Upper lobe of left lung (tissue), 6 donors: ENCODE data around the gene HOXC11. TPM values are rescaled to one million over a fixed set of nuclear protein-coding genes. Genes with fewer than 3 reads are reported as not detected.

Experiments
- ATAC-seq, 2 donors: fragments of 200-7000 bp; cut with Tn5 transposase; one replicate each; pipeline ENCODE4 v1.9.1; 2022; ENCODE audit warnings: mild to moderate bottlenecking in 2 of 2, moderate library complexity in 2 of 2; ENCODE audit not compliant: low FRiP score in 2 of 2
- DNase-seq, 2 donors: peaks; one replicate each; pipeline ENCODE4 v3.0.0-alpha.2; 2019 to 2020
- H3K27ac ChIP-seq, 4 donors: fragments of 200-600 bp; sonication (generic); one replicate each; pipeline ENCODE4 v1.5.1; 2016 to 2019
- H3K27me3 ChIP-seq, 4 donors: fragments of 200-600 bp; sonication (generic); one replicate each; pipeline ENCODE4 v1.5.1; 2017 to 2019
- H3K36me3 ChIP-seq, 4 donors: fragments of 200-600 bp; sonication (generic); one replicate each; pipeline ENCODE4 v1.5.1; 2016 to 2019
- H3K4me1 ChIP-seq, 4 donors: fragments of 200-600 bp; sonication (generic); one replicate each; pipeline ENCODE4 v1.5.1; 2018 to 2019
- H3K4me3 ChIP-seq, 4 donors: fragments of 200-600 bp; sonication (generic); one replicate each; pipeline ENCODE4 v1.5.1; 2017 to 2019; ENCODE audit warnings: mild to moderate bottlenecking in 2 of 4, moderate library complexity in 1 of 4
- H3K9me3 ChIP-seq, 4 donors: fragments of 200-600 bp; sonication (generic); one replicate each; pipeline ENCODE4 v1.5.1; 2018 to 2019
- EP300 ChIP-seq, 4 donors: sonication (generic); formaldehyde crosslinking; IDR thresholded peaks; one replicate each; pipeline ENCODE4 v1.5.1; 2017; ENCODE audit warnings: antibody characterized with exemption in 4 of 4, control low read depth in 2 of 4
- POLR2A ChIP-seq, 4 donors: fragments of 450-650 bp; IDR thresholded peaks; one replicate each; pipeline ENCODE4 v1.5.1; 2016 to 2017; ENCODE audit warnings: antibody characterized with exemption in 4 of 4, mild to moderate bottlenecking in 2 of 4
- POLR2AphosphoS5 ChIP-seq, 2 donors: sonication (generic); formaldehyde crosslinking; IDR thresholded peaks; one replicate each; pipeline ENCODE4 v1.5.1; 2017; ENCODE audit warnings: antibody characterized with exemption in 2 of 2
- WGBS, 2 donors: methylation state at CpG; one replicate each; pipeline ENCODE4 v1.1.5; 2017 to 2018; 5-methylcytosine and 5-hydroxymethylcytosine counted together
- total RNA-seq, 6 donors: library from RNA; depleted of rRNA in 4 of 6; stranded (reverse); fragments of >200 nt in 4 of 6; gene quantifications; one replicate each; pipeline versions ENCODE4 v1.1.0 to v1.2.1, GENCODE V29; 2016 to 2021
- TF ChIP-seq, protein P1 (sequence below), 6 experiments: fragments of 450-650 bp in 4 of 6; fragments of 200-600 bp in 2 of 6; sonication (generic) in 2 of 6; IDR thresholded peaks; one replicate each; pipeline ENCODE4 v1.5.1; 2016 to 2019; ENCODE audit warnings: antibody characterized with exemption in 6 of 6
- donor health status: DM: no; HTN: no; CAD: no; lungs with moderate emphysema.
- donor health status: DM: no; HTN: yes; CAD: no; lungs with severe emphysema.

HOXC11 gene
- total RNA-seq, 6 donors from 2014 or later, result not detected

DNA sequence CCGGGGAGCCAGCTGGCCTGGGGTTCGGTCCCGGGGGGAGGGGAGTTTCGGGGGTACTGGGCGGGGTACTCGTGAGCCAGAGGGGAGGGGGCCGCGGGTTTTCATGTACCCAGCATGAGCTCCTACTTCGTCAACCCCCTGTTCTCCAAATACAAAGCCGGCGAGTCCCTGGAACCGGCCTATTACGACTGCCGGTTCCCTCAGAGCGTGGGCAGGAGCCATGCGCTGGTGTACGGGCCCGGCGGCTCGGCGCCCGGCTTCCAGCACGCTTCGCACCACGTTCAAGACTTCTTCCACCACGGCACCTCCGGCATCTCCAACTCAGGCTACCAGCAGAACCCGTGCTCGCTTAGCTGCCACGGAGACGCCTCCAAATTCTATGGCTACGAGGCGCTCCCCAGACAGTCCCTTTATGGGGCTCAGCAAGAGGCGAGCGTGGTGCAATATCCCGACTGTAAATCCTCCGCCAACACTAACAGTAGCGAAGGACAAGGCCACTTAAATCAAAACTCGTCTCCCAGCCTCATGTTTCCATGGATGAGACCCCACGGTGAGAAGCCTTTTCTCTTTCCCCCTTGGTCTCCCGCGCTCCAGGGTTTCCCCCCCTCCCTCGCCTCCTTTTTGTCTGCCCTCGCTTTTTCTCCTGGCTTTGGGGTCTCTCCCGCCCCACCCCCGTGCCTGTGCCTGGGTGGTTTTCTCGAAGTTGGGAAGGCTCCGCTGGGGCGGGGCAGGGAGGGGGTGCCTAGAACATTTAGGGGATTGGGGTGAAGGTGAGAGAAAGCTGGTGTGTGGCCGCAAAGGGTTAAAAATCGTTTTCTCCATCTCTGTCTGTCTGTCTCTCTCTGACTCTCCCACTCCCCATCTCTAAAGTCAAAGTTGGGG, 36.5 kb downstream of the HOXC11 start:
- no peaks in the 10 kb centered on the region for H3K9me3 ChIP-seq
- TF ChIP-seq, protein P1, sequence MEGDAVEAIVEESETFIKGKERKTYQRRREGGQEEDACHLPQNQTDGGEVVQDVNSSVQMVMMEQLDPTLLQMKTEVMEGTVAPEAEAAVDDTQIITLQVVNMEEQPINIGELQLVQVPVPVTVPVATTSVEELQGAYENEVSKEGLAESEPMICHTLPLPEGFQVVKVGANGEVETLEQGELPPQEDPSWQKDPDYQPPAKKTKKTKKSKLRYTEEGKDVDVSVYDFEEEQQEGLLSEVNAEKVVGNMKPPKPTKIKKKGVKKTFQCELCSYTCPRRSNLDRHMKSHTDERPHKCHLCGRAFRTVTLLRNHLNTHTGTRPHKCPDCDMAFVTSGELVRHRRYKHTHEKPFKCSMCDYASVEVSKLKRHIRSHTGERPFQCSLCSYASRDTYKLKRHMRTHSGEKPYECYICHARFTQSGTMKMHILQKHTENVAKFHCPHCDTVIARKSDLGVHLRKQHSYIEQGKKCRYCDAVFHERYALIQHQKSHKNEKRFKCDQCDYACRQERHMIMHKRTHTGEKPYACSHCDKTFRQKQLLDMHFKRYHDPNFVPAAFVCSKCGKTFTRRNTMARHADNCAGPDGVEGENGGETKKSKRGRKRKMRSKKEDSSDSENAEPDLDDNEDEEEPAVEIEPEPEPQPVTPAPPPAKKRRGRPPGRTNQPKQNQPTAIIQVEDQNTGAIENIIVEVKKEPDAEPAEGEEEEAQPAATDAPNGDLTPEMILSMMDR (IDR thresholded peaks at IDR 0.05), result no peak
- TF ChIP-seq POLR2A (IDR thresholded peaks at IDR 0.05) (no peak), POLR2AphosphoS5 (IDR thresholded peaks at IDR 0.05) (no peak), EP300 (IDR thresholded peaks at IDR 0.05) (no peak)
- peaks cover 3 to 88% (median 44%) of the 10 kb centered on the region in 4 donors for H3K27me3 ChIP-seq
- DNase-seq (peak in 1 of 2 donors; percentile 86), ATAC-seq (peak in 1 of 2 donors; percentile 27)
- WGBS, 2 donors, result 3 to 4% methylated on average over 19 to 39 of the region's 51 CpGs
- no peak overlapping the region for H3K27ac ChIP-seq
- no peaks in the 10 kb centered on the region for H3K36me3 ChIP-seq
- H3K4me3 ChIP-seq, result peak overlapping the region in 2 of 4 donors; percentile 5 to 15
- peaks cover 14 to 31% (median 20%) of the 10 kb centered on the region in 4 donors for H3K4me1 ChIP-seq

DNA sequence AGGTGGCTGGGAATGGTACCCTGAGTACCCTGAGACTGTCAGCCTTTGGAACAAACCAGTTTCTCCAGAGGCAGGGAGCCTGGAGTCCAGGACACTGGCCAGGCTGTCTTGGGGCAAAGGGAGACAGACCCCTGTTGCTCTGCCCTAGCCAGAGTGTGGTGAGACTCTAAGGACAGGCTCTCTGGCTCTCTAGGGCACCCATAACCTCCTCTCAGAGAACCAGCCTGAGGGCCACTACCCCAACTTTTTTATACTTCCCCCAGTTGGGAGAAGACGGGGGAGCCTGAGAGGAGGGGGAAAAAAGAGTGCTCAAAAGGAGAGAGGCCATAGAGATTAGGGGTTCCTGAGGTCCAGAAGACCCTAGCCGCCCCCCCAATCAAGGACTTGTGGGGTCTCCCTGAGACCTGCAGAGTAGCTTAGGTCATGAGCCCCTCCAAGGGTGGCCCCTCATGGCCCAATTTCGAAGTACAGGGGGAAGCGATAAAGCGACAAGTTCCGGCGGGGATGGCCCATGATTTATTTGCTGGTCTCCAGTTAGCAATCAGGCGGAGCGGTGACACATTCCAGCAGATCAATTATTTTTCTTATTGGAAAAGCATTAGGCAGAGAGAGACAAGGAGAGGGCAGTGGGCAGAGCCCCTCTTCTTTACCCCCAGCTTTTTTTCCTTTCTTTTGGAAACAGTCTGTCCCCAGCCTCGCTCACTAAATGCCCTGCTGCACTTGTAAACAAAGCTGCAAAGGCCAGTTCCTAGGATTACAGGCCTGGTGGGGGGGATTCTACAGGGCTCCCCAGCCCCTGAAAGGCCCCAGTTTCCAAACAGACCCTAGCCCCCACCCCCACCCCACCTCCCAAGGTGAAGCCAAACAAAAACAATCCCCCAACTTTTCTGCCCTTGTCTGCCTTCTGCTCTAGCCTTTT, 37.4 kb downstream of the HOXC11 start:
- H3K9me3 ChIP-seq, result no peaks in the 10 kb centered on the region
- H3K27me3 ChIP-seq, result peaks cover 3 to 88% (median 43%) of the 10 kb centered on the region in 4 donors
- TF ChIP-seq, protein P1 (IDR thresholded peaks at IDR 0.05), result no peak
- no peak for TF ChIP-seq POLR2A (IDR thresholded peaks at IDR 0.05)
- TF ChIP-seq EP300 (IDR thresholded peaks at IDR 0.05), result no peak
- TF ChIP-seq POLR2AphosphoS5 (IDR thresholded peaks at IDR 0.05), result no peak
- 19 to 23% methylated on average over 10 of the region's 10 CpGs for WGBS, 2 donors
- ATAC-seq (no peak), DNase-seq (no peak)
- no peak overlapping the region for H3K4me3 ChIP-seq
- no peak overlapping the region for H3K27ac ChIP-seq
- no peaks in the 10 kb centered on the region for H3K36me3 ChIP-seq
- peaks cover 16 to 35% (median 23%) of the 10 kb centered on the region in 4 donors for H3K4me1 ChIP-seq

DNA sequence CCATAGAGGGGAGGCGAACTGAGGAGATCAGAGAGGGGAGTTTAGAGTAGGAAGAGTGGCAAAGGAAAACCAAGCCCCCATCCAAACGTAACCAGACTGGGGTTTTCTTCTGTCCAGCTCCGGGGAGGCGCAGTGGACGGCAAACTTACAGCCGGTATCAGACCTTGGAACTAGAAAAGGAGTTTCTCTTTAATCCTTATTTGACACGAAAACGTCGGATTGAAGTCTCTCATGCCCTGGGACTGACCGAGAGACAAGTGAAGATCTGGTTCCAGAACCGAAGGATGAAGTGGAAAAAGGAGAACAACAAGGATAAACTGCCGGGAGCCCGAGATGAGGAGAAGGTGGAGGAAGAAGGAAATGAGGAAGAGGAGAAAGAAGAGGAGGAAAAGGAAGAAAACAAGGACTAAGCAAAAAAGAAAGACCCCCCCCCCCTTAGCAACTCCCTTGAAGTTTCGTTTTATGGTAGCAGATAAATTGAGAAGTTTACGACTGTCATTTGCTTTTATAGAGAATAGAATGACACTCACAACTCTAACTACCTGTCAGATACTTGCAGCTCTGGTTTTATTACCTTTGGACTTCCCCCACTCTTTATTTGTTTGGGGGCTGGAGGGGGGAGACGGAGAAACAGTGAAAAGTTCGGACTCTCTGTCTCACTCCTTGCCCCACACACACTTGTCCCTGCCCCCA, 38.2 kb downstream of the HOXC11 start:
- H3K4me3 ChIP-seq, result no peak overlapping the region
- ATAC-seq (no peak), DNase-seq (no peak)
- H3K9me3 ChIP-seq, result no peaks in the 10 kb centered on the region
- peaks cover 5 to 89% (median 42%) of the 10 kb centered on the region in 4 donors for H3K27me3 ChIP-seq
- TF ChIP-seq EP300 (IDR thresholded peaks at IDR 0.05) (no peak), POLR2A (IDR thresholded peaks at IDR 0.05) (no peak), POLR2AphosphoS5 (IDR thresholded peaks at IDR 0.05) (no peak)
- TF ChIP-seq, protein P1 (IDR thresholded peaks at IDR 0.05), result no peak
- no peak overlapping the region for H3K27ac ChIP-seq
- H3K4me1 ChIP-seq, result peaks cover 14 to 28% (median 20%) of the 10 kb centered on the region in 4 donors
- no peaks in the 10 kb centered on the region for H3K36me3 ChIP-seq
- WGBS, 2 donors, result 9 to 10% methylated on average over 17 of the region's 17 CpGs

DNA sequence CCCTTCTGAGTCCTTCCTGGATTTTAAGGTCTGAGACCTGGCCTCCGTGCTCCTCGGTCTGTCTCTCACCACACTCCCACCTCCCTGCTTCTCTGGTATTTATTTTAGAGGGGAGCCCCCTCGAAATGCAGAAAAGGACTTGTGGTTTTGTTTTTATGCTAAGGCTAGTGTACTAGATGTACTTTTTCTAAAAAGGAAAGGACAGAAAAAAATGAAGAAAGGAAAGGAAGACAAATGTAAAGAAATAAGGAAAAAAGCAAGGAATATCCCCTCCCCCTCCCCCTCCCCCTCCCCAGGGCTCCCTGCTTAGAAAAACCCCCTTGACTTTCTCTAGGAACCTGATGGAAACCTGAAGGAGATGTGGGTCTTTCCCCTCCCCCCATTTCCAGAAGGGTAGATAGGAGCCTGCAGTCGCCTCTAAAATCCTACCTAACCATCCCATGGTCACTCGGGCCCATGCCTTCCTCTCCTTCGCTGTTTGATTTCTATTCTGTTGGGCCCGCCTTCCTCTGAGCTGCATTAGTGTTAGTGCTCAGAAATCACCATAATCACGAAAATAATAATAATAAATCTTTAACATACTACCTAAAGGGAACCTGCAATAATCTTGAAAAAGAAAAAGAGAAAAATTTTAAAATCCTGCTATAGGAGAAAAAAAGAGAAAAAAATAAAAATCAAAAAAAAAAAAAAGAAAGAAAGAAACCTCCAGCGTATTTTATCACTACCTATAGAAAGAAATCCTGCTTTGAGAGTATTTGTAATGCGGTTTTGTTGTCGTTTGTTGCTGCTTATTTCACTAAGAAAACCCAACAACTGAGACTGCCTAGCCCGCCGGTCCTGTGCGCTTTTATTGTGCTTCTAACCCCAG, 39.0 kb downstream of the HOXC11 start:
- peaks cover 5 to 89% (median 46%) of the 10 kb centered on the region in 4 donors for H3K27me3 ChIP-seq

More for the DNA sequence above, 39.0 kb downstream of the HOXC11 start:
- no peak for DNase-seq
- Histone ChIP-seq H3K9me3 (no peaks in the 10 kb centered on the region), H3K27ac (no peak overlapping the region), H3K4me1 (peaks cover 8 to 21% (median 16%) of the 10 kb centered on the region in 4 donors), H3K4me3 (no peak overlapping the region), H3K36me3 (no peaks in the 10 kb centered on the region)
- ATAC-seq, result no peak
- no peak for TF ChIP-seq EP300 (IDR thresholded peaks at IDR 0.05)
- no peak for TF ChIP-seq POLR2A (IDR thresholded peaks at IDR 0.05)
- TF ChIP-seq, protein P1 (IDR thresholded peaks at IDR 0.05), result no peak
- TF ChIP-seq POLR2AphosphoS5 (IDR thresholded peaks at IDR 0.05), result no peak
- WGBS, 2 donors, result 18 to 21% methylated on average over 14 of the region's 14 CpGs
